Neural crest cell (in vitro differentiated cells): Measurements from ENCODE around the gene DAPK1. TPM values are rescaled to one million over a fixed set of nuclear protein-coding genes. Genes with fewer than 3 reads are reported as not detected.

ENCODE experiments used
- DNase-seq: peaks from one replicate; pipeline ENCODE4 v3.0.0; 2021; ENCODE audit warnings: low read depth, mixed read lengths, low spot score
- H3K27ac Mint-ChIP-seq: one replicate; pipeline ENCODE4 v1.8.0; 2021; ENCODE audit warnings: mild to moderate bottlenecking, mixed read lengths; ENCODE audit not compliant: unreplicated experiment
- H3K27me3 Mint-ChIP-seq: 2 replicates; pipeline ENCODE4 v1.8.0; 2021; ENCODE audit warnings: low read depth, mild to moderate bottlenecking, mixed read lengths
- H3K36me3 Mint-ChIP-seq: 2 replicates; pipeline ENCODE4 v1.8.0; 2021; ENCODE audit warnings: low read depth, mild to moderate bottlenecking, mixed read lengths
- H3K4me1 Mint-ChIP-seq: 2 replicates; pipeline ENCODE4 v1.8.0; 2021; ENCODE audit warnings: mixed read lengths
- H3K4me3 Mint-ChIP-seq: one replicate; pipeline ENCODE4 v1.8.0; 2021; ENCODE audit warnings: mild to moderate bottlenecking, mixed read lengths
- H3K9me3 Mint-ChIP-seq: 2 replicates; pipeline ENCODE4 v1.8.0; 2021; ENCODE audit warnings: mixed read lengths
- CTCF ChIP-seq: fragments of 200-600 bp; sonication (generic); conservative IDR thresholded peaks from 2 replicates; pipeline ENCODE4 v1.5.0; 2021; ENCODE audit warnings: antibody characterized with exemption, mild to moderate bottlenecking
- total RNA-seq: library from RNA; stranded (reverse); gene quantifications from 2 replicates; pipeline ENCODE4 v1.2.1, GENCODE V29; 2021

The DAPK1 gene
- total RNA-seq, 1 donor from 2014 or later = 62.7 TPM

- H3K4me3 Mint-ChIP-seq = no peak overlapping the region
- DNase-seq = no peak
- no peaks in the 10 kb centered on the region for H3K9me3 Mint-ChIP-seq
- TF ChIP-seq CTCF = no peak
- peaks cover 40% of the 10 kb centered on the region for H3K27me3 Mint-ChIP-seq
- H3K36me3 Mint-ChIP-seq = no peaks in the 10 kb centered on the region
- H3K4me1 Mint-ChIP-seq = no peaks in the 10 kb centered on the region
- no peak overlapping the region for H3K27ac Mint-ChIP-seq
Measured at GRCh38 chr9:87491523-87491922, 6.1 kb upstream of the DAPK1 start.

GRCh38 chr9:87492642-87493041 lies 5.0 kb upstream of the DAPK1 start:
- H3K4me1 Mint-ChIP-seq = peaks cover 5% of the 10 kb centered on the region
- no peaks in the 10 kb centered on the region for H3K36me3 Mint-ChIP-seq
- H3K27me3 Mint-ChIP-seq = peaks cover 40% of the 10 kb centered on the region
- no peak for TF ChIP-seq CTCF
- H3K27ac Mint-ChIP-seq = no peak overlapping the region
- no peak overlapping the region for H3K4me3 Mint-ChIP-seq
- no peak for DNase-seq
- no peaks in the 10 kb centered on the region for H3K9me3 Mint-ChIP-seq

GRCh38 chr9:87494970-87495471 lies 2.6 kb upstream of the DAPK1 start:
- DNase-seq = no peak
- TF ChIP-seq CTCF = no peak
- Mint-ChIP-seq H3K4me3 (peak overlapping the region; percentile 74), H3K27me3 (peaks cover 40% of the 10 kb centered on the region), H3K27ac (no peak overlapping the region), H3K4me1 (peaks cover 20% of the 10 kb centered on the region), H3K9me3 (no peaks in the 10 kb centered on the region), H3K36me3 (no peaks in the 10 kb centered on the region)

- DNase-seq = no peak
- peak overlapping the region; percentile 89 for H3K4me3 Mint-ChIP-seq
- peaks cover 27% of the 10 kb centered on the region for H3K27me3 Mint-ChIP-seq
- no peaks in the 10 kb centered on the region for H3K36me3 Mint-ChIP-seq
- TF ChIP-seq CTCF = no peak
- peaks cover 31% of the 10 kb centered on the region for H3K4me1 Mint-ChIP-seq
- no peaks in the 10 kb centered on the region for H3K9me3 Mint-ChIP-seq
- H3K27ac Mint-ChIP-seq = peak overlapping the region; percentile 57
Measured at GRCh38 chr9:87497080-87497603, 525 bp upstream of the DAPK1 start.

GRCh38 chr9:87498046-87498810 lies 561 bp downstream of the DAPK1 start:
- TF ChIP-seq CTCF = peak; percentile 54
- no peaks in the 10 kb centered on the region for H3K9me3 Mint-ChIP-seq
- DNase-seq = peak; percentile 67
- H3K4me1 Mint-ChIP-seq = peaks cover 37% of the 10 kb centered on the region
- H3K4me3 Mint-ChIP-seq = peak overlapping the region; percentile 94
- H3K27me3 Mint-ChIP-seq = peaks cover 16% of the 10 kb centered on the region
- peak overlapping the region; percentile 96 for H3K27ac Mint-ChIP-seq
- no peaks in the 10 kb centered on the region for H3K36me3 Mint-ChIP-seq
